CD1c-positive myeloid dendritic cell (primary cell): ENCODE measurements around the gene TMC8.
"Not testable (repeated sequence)": the region's sequence is repeated elsewhere in the genome, so short reads cannot be mapped to it uniquely, and the experiment has no call there.

Experiments
- DNase-seq: peaks from one replicate; pipeline ENCODE4 v3.0.0-alpha.2; 2016; ENCODE audit errors: extremely low spot score

Gene TMC8

GRCh38 chr17:78135858-78136500 lies 5.4 kb downstream of the TMC8 start:
- DNase-seq, result no peak

- DNase-seq, result peak; percentile 44
Measured at GRCh38 chr17:78137392-78138203, 7.0 kb downstream of the TMC8 start.

- peak; percentile 42 for DNase-seq
Measured at GRCh38 chr17:78138204-78139060, 7.9 kb downstream of the TMC8 start.

- not testable (repeated sequence) for DNase-seq
Measured at GRCh38 chr17:78139861-78140168, 9.2 kb downstream of the TMC8 start.

- DNase-seq, result peak; percentile 97
Measured at GRCh38 chr17:78140169-78141051, 9.8 kb downstream of the TMC8 start.

- DNase-seq, result no peak
Measured at GRCh38 chr17:78141437-78142118, 11.0 kb downstream of the TMC8 start.

- peak; percentile 45 for DNase-seq
Measured at GRCh38 chr17:78142119-78142861, 11.7 kb downstream of the TMC8 start.

GRCh38 chr17:78143214-78144146 lies 12.9 kb downstream of the TMC8 start:
- no peak for DNase-seq

- peak; percentile 97 for DNase-seq
Measured at GRCh38 chr17:78144147-78144719, 13.7 kb downstream of the TMC8 start.

GRCh38 chr17:78144736-78145641 lies 14.4 kb downstream of the TMC8 start:
- DNase-seq, result no peak

GRCh38 chr17:78146471-78146869 lies 15.9 kb downstream of the TMC8 start:
- DNase-seq, result no peak

- no peak for DNase-seq
Measured at GRCh38 chr17:78146881-78147280, 16.3 kb downstream of the TMC8 start.

- no peak for DNase-seq
Measured at GRCh38 chr17:78147315-78147998, 16.9 kb downstream of the TMC8 start.

GRCh38 chr17:78148286-78149016 lies 17.9 kb downstream of the TMC8 start:
- no peak for DNase-seq

GRCh38 chr17:78151514-78152008 lies 21.0 kb downstream of the TMC8 start:
- DNase-seq, result no peak
